Caco-2 (cell line): ENCODE results near the gene HDAC4. TPM values are rescaled to one million over a fixed set of nuclear protein-coding genes. Genes with fewer than 3 reads are reported as not detected.
A peak's percentile ranks its signal among the peaks of the same experiment; 100 is the strongest.

Experiments used
- BruUV-seq: library from RNA; stranded (reverse); fragments of 400-500 nt; replicated peaks from 2 replicates; lab custom pipeline; 2021; lab: Mats Ljungman, UMichigan
- CTCF ChIA-PET: fragments of 300-600 bp; sonication (Branson Sonifier 250); formaldehyde crosslinking; loops from one replicate; lab custom pipeline; 2022; ENCODE audit warnings: antibody characterized with exemption; lab: Charles Lee
- POLR2A ChIA-PET: fragments of 300-600 bp; sonication (Branson Sonifier 250); formaldehyde crosslinking; loops from one replicate; lab custom pipeline; 2022; ENCODE audit warnings: antibody characterized with exemption; lab: Charles Lee
- DNase-seq, 2 experiments: peaks; one replicate each; pipeline versions ENCODE4 v3.0.0 to v3.0.0-alpha.2; 2020 to 2022
- H3K27me3 ChIP-seq: replicated peaks from 2 replicates; pipeline ENCODE4 v1.6.0; 2011; ENCODE audit warnings: low read length; ENCODE audit not compliant: control insufficient read depth, insufficient read depth
- H3K36me3 ChIP-seq: 2 replicates; pipeline ENCODE4 v1.5.1; 2011; ENCODE audit warnings: low read length; ENCODE audit not compliant: control insufficient read depth, insufficient read depth
- H3K4me1 ChIP-seq: fragments of 250-450 bp; sonication (Bioruptor Pico); 2 replicates; pipeline ENCODE4 v1.5.1; 2020; ENCODE audit warnings: mild to moderate bottlenecking
- H3K4me3 ChIP-seq: 2 replicates; pipeline ENCODE4 v1.5.1; 2011; ENCODE audit warnings: low read depth, mild to moderate bottlenecking, control low read depth, low read length
- H3K9me3 ChIP-seq: fragments of 250-450 bp; sonication (Bioruptor Pico); 2 replicates; pipeline ENCODE4 v1.5.1; 2020; ENCODE audit warnings: mild to moderate bottlenecking, moderate library complexity
- H3K27ac Mint-ChIP-seq: one replicate; pipeline ENCODE4 v1.8.0; 2022; ENCODE audit warnings: mixed read lengths; ENCODE audit not compliant: unreplicated experiment
- H3K27me3 Mint-ChIP-seq: one replicate; pipeline ENCODE4 v1.8.0; 2022; ENCODE audit warnings: mixed read lengths; ENCODE audit not compliant: insufficient read depth, unreplicated experiment
- H3K36me3 Mint-ChIP-seq: one replicate; pipeline ENCODE4 v1.8.0; 2022; ENCODE audit warnings: mild to moderate bottlenecking, mixed read lengths; ENCODE audit not compliant: insufficient read depth, unreplicated experiment
- H3K4me1 Mint-ChIP-seq: one replicate; pipeline ENCODE4 v1.8.0; 2022; ENCODE audit warnings: low read depth, mixed read lengths; ENCODE audit not compliant: unreplicated experiment
- H3K4me3 Mint-ChIP-seq: one replicate; pipeline ENCODE4 v1.8.0; 2022; ENCODE audit warnings: mild to moderate bottlenecking, moderate library complexity, mixed read lengths; ENCODE audit not compliant: unreplicated experiment
- H3K9me3 Mint-ChIP-seq: one replicate; pipeline ENCODE4 v1.8.0; 2022; ENCODE audit warnings: mixed read lengths; ENCODE audit not compliant: unreplicated experiment
- intact Hi-C: fragments of 100-400 bp; cut with micrococcal nuclease; formaldehyde crosslinking; loops from one replicate; pipeline ENCODE4 v1.10.0; 2022; ENCODE audit not compliant: unreplicated experiment
- total RNA-seq: library from RNA; stranded (reverse); gene quantifications from 2 replicates; pipeline ENCODE4 v1.2.3, GENCODE V29; 2022
- TF ChIP-seq, protein P1 (sequence below), 2 experiments: fragments of 200-600 bp in 1 of 2; IDR thresholded peaks; 1 replicate in 1 of 2; 2 replicates in 1 of 2; pipeline versions ENCODE4 v1.5.1 to v1.8.0; 2011 to 2022; ENCODE audit warnings: antibody characterized with exemption in 1 of 2, control low read depth in 1 of 2, inconsistent platforms in 1 of 2, low read depth in 1 of 2, low read length in 1 of 2, mild to moderate bottlenecking in 1 of 2, moderate library complexity in 1 of 2; ENCODE audit not compliant: insufficient read depth in 1 of 2, severe bottlenecking in 1 of 2, unreplicated experiment in 1 of 2

Gene HDAC4
- total RNA-seq, 1 experiment from 2014 or later: 15.5 TPM

DNA sequence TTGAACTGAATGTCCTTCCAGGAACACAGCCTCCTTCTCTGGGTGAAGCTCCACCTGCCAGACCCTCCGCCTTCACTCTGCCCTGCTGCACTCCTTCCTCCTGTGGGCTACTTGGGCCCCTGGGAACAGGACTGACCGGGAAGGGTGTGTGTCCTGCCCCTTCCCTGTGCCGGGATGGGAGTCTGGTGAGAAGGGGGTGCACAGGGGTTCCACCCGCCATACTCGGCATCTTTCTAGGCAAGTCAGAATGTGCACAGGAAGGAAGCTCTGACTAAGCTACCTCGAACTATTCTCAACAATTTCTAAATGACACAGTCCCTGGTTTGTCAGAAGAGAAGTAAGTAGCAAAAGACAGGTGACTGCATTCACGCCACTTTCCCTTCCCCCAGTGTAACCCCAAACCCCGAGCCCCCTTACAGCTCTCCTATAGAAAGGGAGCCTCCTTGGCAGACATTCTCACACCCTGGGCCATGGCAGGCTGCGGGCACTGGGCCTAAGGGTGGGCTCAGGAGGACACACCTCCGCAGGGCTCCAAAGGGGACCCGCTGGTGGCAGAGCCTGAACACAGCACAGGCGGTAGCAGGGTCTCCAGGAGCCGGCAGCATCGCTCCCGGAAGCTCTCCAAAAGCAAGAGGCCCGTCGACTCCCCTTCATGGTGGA lies 184.1 kb downstream of the HDAC4 start:
- TF ChIP-seq, protein P1, sequence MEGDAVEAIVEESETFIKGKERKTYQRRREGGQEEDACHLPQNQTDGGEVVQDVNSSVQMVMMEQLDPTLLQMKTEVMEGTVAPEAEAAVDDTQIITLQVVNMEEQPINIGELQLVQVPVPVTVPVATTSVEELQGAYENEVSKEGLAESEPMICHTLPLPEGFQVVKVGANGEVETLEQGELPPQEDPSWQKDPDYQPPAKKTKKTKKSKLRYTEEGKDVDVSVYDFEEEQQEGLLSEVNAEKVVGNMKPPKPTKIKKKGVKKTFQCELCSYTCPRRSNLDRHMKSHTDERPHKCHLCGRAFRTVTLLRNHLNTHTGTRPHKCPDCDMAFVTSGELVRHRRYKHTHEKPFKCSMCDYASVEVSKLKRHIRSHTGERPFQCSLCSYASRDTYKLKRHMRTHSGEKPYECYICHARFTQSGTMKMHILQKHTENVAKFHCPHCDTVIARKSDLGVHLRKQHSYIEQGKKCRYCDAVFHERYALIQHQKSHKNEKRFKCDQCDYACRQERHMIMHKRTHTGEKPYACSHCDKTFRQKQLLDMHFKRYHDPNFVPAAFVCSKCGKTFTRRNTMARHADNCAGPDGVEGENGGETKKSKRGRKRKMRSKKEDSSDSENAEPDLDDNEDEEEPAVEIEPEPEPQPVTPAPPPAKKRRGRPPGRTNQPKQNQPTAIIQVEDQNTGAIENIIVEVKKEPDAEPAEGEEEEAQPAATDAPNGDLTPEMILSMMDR (IDR thresholded peaks at IDR 0.05; ENCODE audit: insufficient read depth in 1 of 2, low read depth in 1 of 2, low read length in 1 of 2, severe bottlenecking in 1 of 2, unreplicated experiment in 1 of 2): no peak
- POLR2A ChIA-PET: no interaction called here

DNA sequence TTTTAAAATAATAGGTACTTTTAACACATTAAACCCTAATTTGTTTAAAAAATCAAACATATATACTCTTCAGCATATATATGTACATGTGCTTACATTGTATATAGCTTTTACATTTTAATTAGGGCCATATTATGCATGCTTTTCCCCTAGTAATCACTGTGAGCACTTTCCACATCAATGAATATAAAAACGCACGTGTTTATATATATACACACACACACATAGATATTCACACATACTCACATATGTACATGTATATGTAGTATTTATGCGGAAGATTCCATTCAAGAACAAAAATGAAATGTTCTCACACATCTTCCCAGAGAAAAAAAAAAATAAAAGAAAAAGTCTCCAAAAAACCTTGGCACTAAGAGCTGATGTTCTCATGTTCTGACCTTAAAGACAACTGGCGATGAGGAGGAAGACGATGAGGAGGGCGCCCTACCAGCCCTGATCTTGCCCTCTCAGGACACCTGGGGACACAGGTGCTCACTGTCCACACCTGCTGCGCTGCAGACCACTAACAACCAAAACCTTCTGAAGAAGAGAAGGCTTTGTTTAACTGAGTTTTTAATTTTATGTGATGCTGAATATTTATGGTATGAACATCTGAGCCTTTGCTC lies 184.7 kb downstream of the HDAC4 start:
- Mint-ChIP-seq H3K4me1 (no peaks in the 10 kb centered on the region), H3K4me3 (no peak overlapping the region), H3K9me3 (no peaks in the 10 kb centered on the region), H3K27ac (no peak overlapping the region), H3K27me3 (no peaks in the 10 kb centered on the region), H3K36me3 (no peaks in the 10 kb centered on the region)
- no peak for DNase-seq
- TF ChIP-seq, protein P1 (IDR thresholded peaks at IDR 0.05; ENCODE audit: insufficient read depth in 1 of 2, low read depth in 1 of 2, low read length in 1 of 2, severe bottlenecking in 1 of 2, unreplicated experiment in 1 of 2): no peak
- ChIA-PET POLR2A (no interaction called here), CTCF (no interaction called here)
- Histone ChIP-seq H3K36me3 (no peaks in the 10 kb centered on the region), H3K9me3 (no peaks in the 10 kb centered on the region), H3K27me3 (no peaks in the 10 kb centered on the region), H3K4me3 (no peak overlapping the region), H3K4me1 (no peaks in the 10 kb centered on the region)
- intact Hi-C loops: no loop called here
- BruUV-seq: no TSS peak

More for the DNA sequence above, 184.1 kb downstream of the HDAC4 start:
- Histone ChIP-seq H3K27me3 (no peaks in the 10 kb centered on the region), H3K9me3 (no peaks in the 10 kb centered on the region), H3K4me1 (no peaks in the 10 kb centered on the region), H3K4me3 (no peak overlapping the region), H3K36me3 (no peaks in the 10 kb centered on the region)
- H3K4me1 Mint-ChIP-seq: no peaks in the 10 kb centered on the region
- H3K27me3 Mint-ChIP-seq: no peaks in the 10 kb centered on the region
- intact Hi-C loops: no loop called here
- H3K4me3 Mint-ChIP-seq: no peak overlapping the region
- H3K9me3 Mint-ChIP-seq: no peaks in the 10 kb centered on the region
- BruUV-seq: no TSS peak
- no peak overlapping the region for H3K27ac Mint-ChIP-seq
- no peaks in the 10 kb centered on the region for H3K36me3 Mint-ChIP-seq
- no peak for DNase-seq
- CTCF ChIA-PET: no interaction called here

DNA sequence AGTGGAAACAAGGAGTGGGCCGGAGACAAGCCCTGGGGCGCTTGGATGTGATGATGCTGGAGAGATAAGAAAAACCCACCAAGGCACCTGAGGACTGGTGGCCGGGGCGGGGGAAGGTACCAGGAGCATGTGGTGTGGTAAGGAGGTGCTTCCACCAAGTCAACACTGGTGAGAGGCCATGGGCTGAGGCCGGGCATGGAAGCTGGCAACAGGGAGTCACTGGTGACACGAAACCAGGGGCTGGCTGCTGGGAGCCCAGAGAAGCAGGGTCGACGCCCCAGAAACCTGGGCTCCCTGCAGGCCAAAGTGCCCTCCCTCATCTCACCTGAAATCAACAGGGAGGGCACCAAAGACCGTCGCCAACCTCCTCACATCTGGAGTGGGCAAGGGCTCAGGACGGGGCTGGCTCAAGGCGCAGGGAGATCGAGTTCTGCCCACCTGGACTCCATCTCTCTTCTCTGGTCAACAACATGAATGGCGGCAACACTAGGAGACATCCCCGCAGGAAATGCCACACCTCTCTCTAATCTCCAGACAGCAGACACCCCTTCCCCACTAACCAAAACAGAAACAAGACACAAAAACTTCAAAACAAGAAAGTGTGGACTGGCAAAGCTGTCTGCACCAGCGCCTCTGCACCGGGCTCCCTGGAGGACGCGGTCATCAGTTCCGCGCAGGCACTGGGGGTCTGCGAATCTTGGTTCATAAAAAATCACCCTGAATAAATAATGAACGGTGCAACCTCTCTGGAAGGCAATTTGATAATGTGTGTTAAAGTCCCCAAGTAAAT lies 185.5 kb downstream of the HDAC4 start:
- TF ChIP-seq, protein P1 (IDR thresholded peaks at IDR 0.05; ENCODE audit: insufficient read depth in 1 of 2, low read depth in 1 of 2, low read length in 1 of 2, severe bottlenecking in 1 of 2, unreplicated experiment in 1 of 2): no peak
- H3K27ac Mint-ChIP-seq: peak overlapping the region; percentile 50
- H3K4me1 Mint-ChIP-seq: no peaks in the 10 kb centered on the region
- H3K9me3 ChIP-seq: no peaks in the 10 kb centered on the region
- H3K4me3 Mint-ChIP-seq: no peak overlapping the region
- intact Hi-C loops: no loop called here
- ChIA-PET POLR2A (no interaction called here), CTCF (no interaction called here)
- no peaks in the 10 kb centered on the region for H3K9me3 Mint-ChIP-seq
- H3K4me1 ChIP-seq: no peaks in the 10 kb centered on the region
- no peak overlapping the region for H3K4me3 ChIP-seq
- no peaks in the 10 kb centered on the region for H3K36me3 Mint-ChIP-seq
- DNase-seq: no peak
- no peaks in the 10 kb centered on the region for H3K36me3 ChIP-seq
- H3K27me3 ChIP-seq: no peaks in the 10 kb centered on the region
- no peaks in the 10 kb centered on the region for H3K27me3 Mint-ChIP-seq
- BruUV-seq: no TSS peak
